Smooth muscle cell (in vitro differentiated cells): ENCODE data around the gene MRPS18A. TPM values are rescaled to one million over a fixed set of nuclear protein-coding genes. Genes with fewer than 3 reads are reported as not detected.

Experiments used
- DNase-seq: peaks from one replicate; lab custom pipeline; 2025; ENCODE audit not compliant: unreplicated experiment; lab: John Stamatoyannopoulos, UW
- H2AFZ ChIP-seq: fragments of 200-600 bp; sonication (generic); 2 replicates; pipeline ENCODE4 v1.6.0; 2016; ENCODE audit warnings: antibody characterized with exemption, low read depth, mild to moderate bottlenecking
- H3F3A ChIP-seq: fragments of 200-600 bp; sonication (generic); 2 replicates; pipeline ENCODE4 v1.6.0; 2017; ENCODE audit warnings: antibody characterized with exemption, low read depth
- H3K27ac ChIP-seq: fragments of 200-600 bp; sonication (generic); 2 replicates; pipeline ENCODE4 v1.5.1; 2016; ENCODE audit warnings: low read depth, mild to moderate bottlenecking
- H3K27me3 ChIP-seq: fragments of 200-600 bp; sonication (generic); 2 replicates; pipeline ENCODE4 v1.6.1; 2016; ENCODE audit warnings: low read depth, mild to moderate bottlenecking
- H3K36me3 ChIP-seq: fragments of 200-600 bp; sonication (generic); 2 replicates; pipeline ENCODE4 v1.5.1; 2016; ENCODE audit warnings: low read depth
- H3K4me1 ChIP-seq: fragments of 200-600 bp; sonication (generic); 2 replicates; pipeline ENCODE4 v1.5.1; 2016; ENCODE audit warnings: low read depth
- H3K4me2 ChIP-seq: fragments of 200-600 bp; sonication (generic); 2 replicates; pipeline ENCODE4 v1.6.0; 2016; ENCODE audit warnings: mild to moderate bottlenecking
- H3K4me3 ChIP-seq: fragments of 200-600 bp; sonication (generic); 2 replicates; pipeline ENCODE4 v1.5.1; 2016; ENCODE audit warnings: mild to moderate bottlenecking
- H3K79me2 ChIP-seq: fragments of 200-600 bp; sonication (generic); 2 replicates; pipeline ENCODE4 v1.6.0; 2016; ENCODE audit warnings: low read depth, mild to moderate bottlenecking
- H3K9ac ChIP-seq: fragments of 200-600 bp; sonication (generic); 2 replicates; pipeline ENCODE4 v1.6.0; 2016; ENCODE audit warnings: low read depth
- H3K9me3 ChIP-seq: fragments of 200-600 bp; sonication (generic); replicated peaks from 2 replicates; pipeline ENCODE4 v1.5.1; 2016; ENCODE audit warnings: low read depth
- H4K20me1 ChIP-seq: fragments of 200-600 bp; sonication (generic); 2 replicates; pipeline ENCODE4 v1.6.0; 2016; ENCODE audit warnings: low read depth
- WGBS: methylation state at CpG from one replicate; pipeline ENCODE4 v1.1.7; 2016; ENCODE audit warnings: low lambda C conversion rate; 5-methylcytosine and 5-hydroxymethylcytosine counted together
- polyA plus RNA-seq: library from polyadenylated mRNA; unstranded; fragments of >200 nt; fragmentation: Nextera tagmentation; extraction: Ambion mirVana; gene quantifications from 2 replicates; pipeline ENCODE4 v1.2.1, GENCODE V29; 2016
- total RNA-seq: library from RNA; depleted of rRNA; stranded (reverse); fragments of >200 nt; gene quantifications from 2 replicates; pipeline ENCODE4 v1.2.3, GENCODE V29; 2014
- TF ChIP-seq, protein P1 (sequence below): fragments of 200-600 bp; sonication (generic); IDR thresholded peaks from 2 replicates; pipeline ENCODE4 v1.5.1; 2017; ENCODE audit warnings: borderline replicate concordance, mild to moderate bottlenecking, antibody characterized with exemption; ENCODE audit not compliant: insufficient read depth, poor library complexity, severe bottlenecking

MRPS18A gene
- total and polyA plus RNA-seq, 2 experiments from 2014 or later = 40.4 to 59.9 TPM

DNA sequence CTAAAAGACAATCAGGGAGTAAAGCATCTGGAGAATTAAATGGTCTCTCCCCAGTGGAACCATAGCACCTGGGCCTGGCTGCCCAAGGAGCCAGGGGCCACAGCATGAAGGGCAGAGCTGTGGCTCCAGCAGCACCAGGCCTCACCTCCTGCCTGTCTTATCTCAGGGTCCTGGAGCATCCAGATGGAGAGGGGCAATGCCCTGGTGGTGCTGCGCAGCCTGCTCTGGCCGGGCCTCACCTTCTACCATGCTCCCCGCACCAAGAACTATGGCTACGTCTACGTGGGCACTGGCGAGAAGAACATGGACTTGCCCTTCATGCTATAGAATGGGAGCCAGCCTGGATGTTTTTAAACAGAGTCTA is 17.0 kb downstream of the MRPS18A start:
- TF ChIP-seq, protein P1, sequence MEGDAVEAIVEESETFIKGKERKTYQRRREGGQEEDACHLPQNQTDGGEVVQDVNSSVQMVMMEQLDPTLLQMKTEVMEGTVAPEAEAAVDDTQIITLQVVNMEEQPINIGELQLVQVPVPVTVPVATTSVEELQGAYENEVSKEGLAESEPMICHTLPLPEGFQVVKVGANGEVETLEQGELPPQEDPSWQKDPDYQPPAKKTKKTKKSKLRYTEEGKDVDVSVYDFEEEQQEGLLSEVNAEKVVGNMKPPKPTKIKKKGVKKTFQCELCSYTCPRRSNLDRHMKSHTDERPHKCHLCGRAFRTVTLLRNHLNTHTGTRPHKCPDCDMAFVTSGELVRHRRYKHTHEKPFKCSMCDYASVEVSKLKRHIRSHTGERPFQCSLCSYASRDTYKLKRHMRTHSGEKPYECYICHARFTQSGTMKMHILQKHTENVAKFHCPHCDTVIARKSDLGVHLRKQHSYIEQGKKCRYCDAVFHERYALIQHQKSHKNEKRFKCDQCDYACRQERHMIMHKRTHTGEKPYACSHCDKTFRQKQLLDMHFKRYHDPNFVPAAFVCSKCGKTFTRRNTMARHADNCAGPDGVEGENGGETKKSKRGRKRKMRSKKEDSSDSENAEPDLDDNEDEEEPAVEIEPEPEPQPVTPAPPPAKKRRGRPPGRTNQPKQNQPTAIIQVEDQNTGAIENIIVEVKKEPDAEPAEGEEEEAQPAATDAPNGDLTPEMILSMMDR = no peak
- H4K20me1 ChIP-seq = no peaks in the 10 kb centered on the region
- H3K27ac ChIP-seq = peak overlapping the region; percentile 34
- 95% methylated on average over 6 of the region's 6 CpGs for WGBS
- H3K36me3 ChIP-seq = no peaks in the 10 kb centered on the region
- no peak overlapping the region for H3K9ac ChIP-seq
- H3K4me3 ChIP-seq = no peak overlapping the region
- H3K9me3 ChIP-seq = no peaks in the 10 kb centered on the region
- H3K27me3 ChIP-seq = no peaks in the 10 kb centered on the region
- H3K4me2 ChIP-seq = no peak overlapping the region
- no peaks in the 10 kb centered on the region for H3K79me2 ChIP-seq
- no peak for DNase-seq
- H3K4me1 ChIP-seq = peaks cover 29% of the 10 kb centered on the region
- H2AFZ ChIP-seq = no peak overlapping the region
- peaks cover 19% of the 10 kb centered on the region for H3F3A ChIP-seq

DNA sequence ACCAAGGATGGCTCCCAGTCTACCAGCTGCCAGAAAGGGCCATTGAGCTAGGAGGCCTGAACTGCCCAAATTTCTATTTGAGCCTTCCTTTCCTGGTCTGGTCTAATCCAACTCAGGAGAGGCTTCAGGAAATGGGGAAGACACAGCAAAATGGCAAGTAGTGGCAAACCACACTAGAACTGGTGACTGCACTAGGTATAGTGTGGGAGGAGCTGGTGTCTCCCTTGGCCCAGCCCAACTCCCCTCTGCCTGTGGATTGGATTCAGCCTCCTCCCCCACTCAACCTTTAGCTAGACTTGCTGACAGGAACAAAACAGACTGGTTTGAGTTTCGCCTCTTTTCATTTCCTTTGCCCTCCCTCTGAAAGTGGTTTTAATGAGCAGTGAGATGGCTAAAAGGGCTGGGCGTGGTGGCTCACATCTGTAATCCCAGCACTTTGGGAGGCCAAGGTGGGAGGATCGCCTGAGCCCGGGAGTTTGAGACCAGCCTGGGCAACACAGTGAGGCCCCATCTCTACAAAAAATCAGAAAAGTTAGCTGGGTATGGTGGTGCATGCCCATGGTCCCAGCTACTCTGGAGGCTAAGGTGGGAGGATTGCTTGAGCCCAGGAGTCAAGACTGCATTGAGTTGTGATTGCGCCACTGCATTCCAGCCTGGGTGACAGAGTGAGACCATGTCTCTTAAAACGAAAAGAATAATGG is 17.5 kb downstream of the MRPS18A start:
- Histone ChIP-seq H3K36me3 (no peaks in the 10 kb centered on the region), H3K9me3 (no peaks in the 10 kb centered on the region), H3K9ac (no peak overlapping the region), H3K79me2 (no peaks in the 10 kb centered on the region), H4K20me1 (no peaks in the 10 kb centered on the region), H3K27ac (peak overlapping the region; percentile 34), H2AFZ (no peak overlapping the region), H3K4me2 (peak overlapping the region; percentile 73), H3K4me1 (peaks cover 29% of the 10 kb centered on the region), H3K27me3 (no peaks in the 10 kb centered on the region), H3F3A (peaks cover 19% of the 10 kb centered on the region), H3K4me3 (no peak overlapping the region)
- DNase-seq = no peak
- 47% methylated on average over 6 of the region's 6 CpGs for WGBS
- TF ChIP-seq, protein P1 = no peak

DNA sequence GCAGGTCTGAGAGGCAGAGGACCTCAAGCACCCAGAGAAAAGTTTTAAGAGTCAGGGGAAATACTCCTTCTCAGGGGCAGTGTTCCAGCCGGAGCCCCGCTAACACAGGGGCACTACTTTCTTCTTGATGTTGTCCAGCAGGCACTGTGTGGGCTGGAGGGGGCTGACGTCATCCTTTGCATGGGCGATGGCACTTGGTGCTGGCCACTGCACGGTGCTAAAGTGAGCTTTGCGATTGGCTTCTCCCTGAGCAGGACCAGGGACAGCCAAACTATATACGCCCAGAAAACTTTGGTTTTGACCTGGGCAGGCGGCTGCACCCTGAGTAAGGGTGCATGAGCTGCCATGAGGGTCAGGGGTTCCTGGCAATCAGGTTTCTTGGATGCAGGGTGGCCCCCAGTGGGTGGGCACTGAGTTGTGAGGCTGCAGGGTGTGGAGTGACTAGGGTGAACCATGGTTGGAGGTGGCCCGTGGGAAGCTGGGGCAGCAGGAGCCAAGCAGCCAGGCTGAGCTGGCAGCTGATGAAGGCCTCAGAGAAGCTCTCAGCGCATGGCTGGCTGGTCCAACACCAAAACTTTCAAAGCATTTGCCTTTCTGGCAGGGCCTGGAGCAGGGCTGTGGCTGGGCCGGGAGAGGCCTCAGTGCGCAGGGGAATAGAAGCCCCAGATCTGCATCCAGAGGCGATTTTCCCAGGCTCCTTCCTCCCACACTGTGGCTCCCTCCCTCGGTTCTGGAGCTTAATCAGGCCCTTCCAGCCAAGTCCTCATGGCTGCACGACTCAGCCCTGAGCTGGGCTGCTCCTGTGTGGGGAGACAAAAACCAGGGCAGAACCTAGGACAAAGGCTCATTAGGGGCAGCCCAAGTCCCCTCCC is 18.3 kb downstream of the MRPS18A start:
- TF ChIP-seq, protein P1 = no peak
- Histone ChIP-seq H3K36me3 (no peaks in the 10 kb centered on the region), H3K4me3 (no peak overlapping the region), H3F3A (peaks cover 19% of the 10 kb centered on the region), H3K9me3 (no peaks in the 10 kb centered on the region), H3K27me3 (no peaks in the 10 kb centered on the region), H4K20me1 (no peaks in the 10 kb centered on the region), H3K79me2 (no peaks in the 10 kb centered on the region), H2AFZ (no peak overlapping the region), H3K4me1 (peaks cover 29% of the 10 kb centered on the region), H3K4me2 (peak overlapping the region; percentile 73), H3K27ac (peak overlapping the region; percentile 34), H3K9ac (no peak overlapping the region)
- peak; percentile 42 for DNase-seq
- 35% methylated on average over 15 of the region's 15 CpGs for WGBS
